ENCODE results near the gene MRPS18A.

Gene MRPS18A

GRCh38 chr6:43695215-43695966 lies 7.8 kb upstream of the MRPS18A start:
- TF ChIP-seq POLR2AphosphoS5 (IDR thresholded peaks at IDR 0.05; ENCODE audit: low read depth, low read length) (no peak), PAX5 (IDR thresholded peaks at IDR 0.05; ENCODE audit: insufficient read depth, low read length, severe bottlenecking) (no peak), POU2F2 (IDR thresholded peaks at IDR 0.05; ENCODE audit: low read depth, low read length) (no peak), TAF1 (IDR thresholded peaks at IDR 0.05; ENCODE audit: low read depth, low read length) (no peak), SPI1 (IDR thresholded peaks at IDR 0.05; ENCODE audit: low read depth, low read length) (no peak), POLR2A (IDR thresholded peaks at IDR 0.05; ENCODE audit: low read depth, low read length) (no peak)
- no peak for DNase-seq (ENCODE audit: insufficient read length, low spot score)
- no peak for FAIRE-seq

GRCh38 chr6:43689421-43689820 lies 1.8 kb upstream of the MRPS18A start:
- no peak for FAIRE-seq
- DNase-seq (ENCODE audit: insufficient read length, low spot score) = no peak
- TF ChIP-seq POLR2A (IDR thresholded peaks at IDR 0.05; ENCODE audit: low read depth, low read length) (no peak), POU2F2 (IDR thresholded peaks at IDR 0.05; ENCODE audit: low read depth, low read length) (no peak), PAX5 (IDR thresholded peaks at IDR 0.05; ENCODE audit: insufficient read depth, low read length, severe bottlenecking) (no peak), POLR2AphosphoS5 (IDR thresholded peaks at IDR 0.05; ENCODE audit: low read depth, low read length) (no peak), SPI1 (IDR thresholded peaks at IDR 0.05; ENCODE audit: low read depth, low read length) (no peak), TAF1 (IDR thresholded peaks at IDR 0.05; ENCODE audit: low read depth, low read length) (no peak)

- FAIRE-seq = no peak
- TF ChIP-seq POU2F2 (IDR thresholded peaks at IDR 0.05; ENCODE audit: low read depth, low read length) (no peak), POLR2AphosphoS5 (IDR thresholded peaks at IDR 0.05; ENCODE audit: low read depth, low read length) (no peak), POLR2A (IDR thresholded peaks at IDR 0.05; ENCODE audit: low read depth, low read length) (no peak), PAX5 (IDR thresholded peaks at IDR 0.05; ENCODE audit: insufficient read depth, low read length, severe bottlenecking) (no peak), SPI1 (IDR thresholded peaks at IDR 0.05; ENCODE audit: low read depth, low read length) (no peak), TAF1 (IDR thresholded peaks at IDR 0.05; ENCODE audit: low read depth, low read length) (no peak)
- no peak for DNase-seq (ENCODE audit: insufficient read length, low spot score)
Observed at GRCh38 chr6:43687079-43687436, 533 bp downstream of the MRPS18A start.

GRCh38 chr6:43683708-43684455 lies 3.7 kb downstream of the MRPS18A start:
- peak; percentile 99 for TF ChIP-seq SPI1 (IDR thresholded peaks at IDR 0.05; ENCODE audit: low read depth, low read length)
- TF ChIP-seq POU2F2 (IDR thresholded peaks at IDR 0.05; ENCODE audit: low read depth, low read length) = peak; percentile 9; the same call in 1 of the 2 replicates
- no peak for TF ChIP-seq PAX5 (IDR thresholded peaks at IDR 0.05; ENCODE audit: insufficient read depth, low read length, severe bottlenecking)
- DNase-seq (ENCODE audit: insufficient read length, low spot score) (peak; percentile 47), FAIRE-seq (no peak)

GRCh38 chr6:43682724-43683429 lies 4.7 kb downstream of the MRPS18A start:
- TF ChIP-seq PAX5 (IDR thresholded peaks at IDR 0.05; ENCODE audit: insufficient read depth, low read length, severe bottlenecking) (no peak), POLR2A (IDR thresholded peaks at IDR 0.05; ENCODE audit: low read depth, low read length) (no peak), SPI1 (IDR thresholded peaks at IDR 0.05; ENCODE audit: low read depth, low read length) (no peak), POU2F2 (IDR thresholded peaks at IDR 0.05; ENCODE audit: low read depth, low read length) (no peak), POLR2AphosphoS5 (IDR thresholded peaks at IDR 0.05; ENCODE audit: low read depth, low read length) (no peak), TAF1 (IDR thresholded peaks at IDR 0.05; ENCODE audit: low read depth, low read length) (no peak)
- FAIRE-seq (no peak), DNase-seq (ENCODE audit: insufficient read length, low spot score) (no peak)

- no peak for DNase-seq (ENCODE audit: insufficient read length, low spot score)
- TF ChIP-seq POU2F2 (IDR thresholded peaks at IDR 0.05; ENCODE audit: low read depth, low read length) = no peak
- TF ChIP-seq SPI1 (IDR thresholded peaks at IDR 0.05; ENCODE audit: low read depth, low read length) = no peak
- TF ChIP-seq POLR2AphosphoS5 (IDR thresholded peaks at IDR 0.05; ENCODE audit: low read depth, low read length) = no peak
- no peak for TF ChIP-seq TAF1 (IDR thresholded peaks at IDR 0.05; ENCODE audit: low read depth, low read length)
- TF ChIP-seq PAX5 (IDR thresholded peaks at IDR 0.05; ENCODE audit: insufficient read depth, low read length, severe bottlenecking) = no peak
- no peak for TF ChIP-seq POLR2A (IDR thresholded peaks at IDR 0.05; ENCODE audit: low read depth, low read length)
- no peak for FAIRE-seq
Observed at GRCh38 chr6:43681303-43681702, 6.3 kb downstream of the MRPS18A start.

- FAIRE-seq = no peak
- TF ChIP-seq POU2F2 (IDR thresholded peaks at IDR 0.05; ENCODE audit: low read depth, low read length) (no peak), SPI1 (IDR thresholded peaks at IDR 0.05; ENCODE audit: low read depth, low read length) (no peak), TAF1 (IDR thresholded peaks at IDR 0.05; ENCODE audit: low read depth, low read length) (no peak), POLR2AphosphoS5 (IDR thresholded peaks at IDR 0.05; ENCODE audit: low read depth, low read length) (no peak), PAX5 (IDR thresholded peaks at IDR 0.05; ENCODE audit: insufficient read depth, low read length, severe bottlenecking) (no peak), POLR2A (IDR thresholded peaks at IDR 0.05; ENCODE audit: low read depth, low read length) (no peak)
- no peak for DNase-seq (ENCODE audit: insufficient read length, low spot score)
Observed at GRCh38 chr6:43680308-43681200, 7.0 kb downstream of the MRPS18A start.

GRCh38 chr6:43679057-43679456 lies 8.5 kb downstream of the MRPS18A start:
- FAIRE-seq = no peak

More at GRCh38 chr6:43679057-43679456, 8.5 kb downstream of the MRPS18A start:
- TF ChIP-seq TAF1 (IDR thresholded peaks at IDR 0.05; ENCODE audit: low read depth, low read length) (no peak), POU2F2 (IDR thresholded peaks at IDR 0.05; ENCODE audit: low read depth, low read length) (no peak), PAX5 (IDR thresholded peaks at IDR 0.05; ENCODE audit: insufficient read depth, low read length, severe bottlenecking) (no peak), POLR2AphosphoS5 (IDR thresholded peaks at IDR 0.05; ENCODE audit: low read depth, low read length) (no peak), POLR2A (IDR thresholded peaks at IDR 0.05; ENCODE audit: low read depth, low read length) (no peak), SPI1 (IDR thresholded peaks at IDR 0.05; ENCODE audit: low read depth, low read length) (no peak)
- no peak for DNase-seq (ENCODE audit: insufficient read length, low spot score)

Data from GM12891 (cell line).